ENCODE measurements around the gene CYP19A1.
A peak's percentile ranks its signal among the peaks of the same experiment; 100 is the strongest.

The CYP19A1 gene

DNA sequence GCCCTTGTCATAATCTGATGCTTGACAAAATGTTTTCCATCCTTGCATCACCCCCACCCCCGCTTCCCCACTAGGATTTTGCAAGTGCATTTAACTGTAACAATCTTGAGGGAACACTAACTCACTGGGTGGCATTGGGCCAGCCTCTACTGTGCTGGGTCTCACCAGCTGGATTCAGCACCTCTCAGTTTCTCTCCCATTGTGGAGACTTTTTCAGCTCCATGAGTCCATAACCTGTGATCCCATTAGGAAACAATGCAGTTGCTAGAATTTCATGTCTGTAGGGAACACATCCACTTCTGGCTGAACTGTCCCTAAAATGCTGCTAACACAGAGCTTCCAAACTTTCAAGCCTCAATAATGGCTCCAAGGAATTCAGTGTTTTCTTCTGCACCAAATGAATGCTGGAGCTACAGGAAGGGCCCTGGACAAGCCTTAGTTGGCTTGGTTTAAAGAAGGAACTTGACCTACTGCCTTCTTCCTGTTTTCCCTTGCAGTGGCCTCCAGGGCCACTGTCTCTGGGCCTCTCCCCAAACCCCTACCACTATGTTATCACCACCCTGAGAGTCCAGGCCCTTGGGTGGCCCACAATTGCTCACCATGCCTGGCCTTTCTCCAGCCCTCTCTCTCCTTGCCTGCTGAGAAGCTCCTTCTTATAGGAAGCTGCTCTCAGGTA, 15.6 kb downstream of the CYP19A1 start:
- DNase-seq, result peak; percentile 90

DNA sequence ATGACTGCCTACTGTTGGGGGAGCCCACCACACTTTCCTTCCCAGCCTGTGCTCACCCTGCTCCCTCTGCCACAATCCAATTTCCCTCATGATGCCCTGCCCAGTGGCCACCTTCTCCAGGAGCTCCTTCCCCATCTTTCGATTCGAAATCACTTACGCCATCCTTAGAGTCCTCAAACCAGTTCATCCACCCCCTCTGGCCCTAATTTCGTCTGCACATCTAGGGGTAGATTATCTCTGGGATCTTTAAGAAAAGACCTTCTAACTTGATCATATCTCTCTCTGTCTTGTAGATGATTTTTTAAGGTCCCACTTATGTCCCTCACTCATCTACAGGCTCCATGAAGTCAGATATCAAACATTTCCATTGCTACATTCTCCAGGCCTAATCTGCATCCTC, 17.1 kb downstream of the CYP19A1 start:
- DNase-seq, result no peak

DNA sequence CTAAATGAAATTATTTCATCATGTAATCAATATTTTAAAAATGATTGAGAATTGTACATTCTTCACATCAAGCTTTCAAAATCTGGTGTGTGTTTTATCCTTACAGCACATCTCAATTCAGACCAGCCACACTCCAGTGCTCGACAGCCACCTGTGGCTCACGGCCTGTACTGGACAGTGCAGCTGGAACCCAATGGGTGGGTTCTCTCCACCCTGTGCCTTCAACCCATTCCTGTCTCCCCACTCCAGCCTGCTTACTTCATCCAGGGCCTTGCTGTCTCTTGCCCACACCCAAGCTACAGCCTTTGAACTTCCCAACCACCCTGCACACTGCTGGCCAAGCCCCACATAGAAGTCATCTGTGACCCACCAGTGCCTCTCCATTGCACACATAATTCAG, 17.6 kb downstream of the CYP19A1 start:
- no peak for DNase-seq

DNA sequence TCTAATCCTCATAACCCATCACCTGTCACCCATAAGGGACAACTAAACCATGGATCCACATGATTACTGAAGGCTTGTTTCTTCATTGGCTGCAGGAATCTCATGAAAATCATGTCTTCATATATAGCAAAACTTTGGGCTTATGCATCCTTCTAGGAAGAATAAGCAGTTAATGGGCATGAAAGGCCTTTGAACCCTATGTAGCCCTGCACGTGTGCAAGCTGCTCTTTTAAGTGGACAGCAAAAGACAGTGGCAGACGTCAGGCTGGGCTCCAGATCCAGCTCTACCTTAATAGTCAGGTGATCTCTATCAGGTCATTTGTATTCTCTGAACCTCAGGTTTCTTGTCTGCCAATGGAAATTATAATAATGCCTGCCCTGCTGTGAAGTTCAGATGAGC, 18.9 kb downstream of the CYP19A1 start:
- DNase-seq, result no peak

DNA sequence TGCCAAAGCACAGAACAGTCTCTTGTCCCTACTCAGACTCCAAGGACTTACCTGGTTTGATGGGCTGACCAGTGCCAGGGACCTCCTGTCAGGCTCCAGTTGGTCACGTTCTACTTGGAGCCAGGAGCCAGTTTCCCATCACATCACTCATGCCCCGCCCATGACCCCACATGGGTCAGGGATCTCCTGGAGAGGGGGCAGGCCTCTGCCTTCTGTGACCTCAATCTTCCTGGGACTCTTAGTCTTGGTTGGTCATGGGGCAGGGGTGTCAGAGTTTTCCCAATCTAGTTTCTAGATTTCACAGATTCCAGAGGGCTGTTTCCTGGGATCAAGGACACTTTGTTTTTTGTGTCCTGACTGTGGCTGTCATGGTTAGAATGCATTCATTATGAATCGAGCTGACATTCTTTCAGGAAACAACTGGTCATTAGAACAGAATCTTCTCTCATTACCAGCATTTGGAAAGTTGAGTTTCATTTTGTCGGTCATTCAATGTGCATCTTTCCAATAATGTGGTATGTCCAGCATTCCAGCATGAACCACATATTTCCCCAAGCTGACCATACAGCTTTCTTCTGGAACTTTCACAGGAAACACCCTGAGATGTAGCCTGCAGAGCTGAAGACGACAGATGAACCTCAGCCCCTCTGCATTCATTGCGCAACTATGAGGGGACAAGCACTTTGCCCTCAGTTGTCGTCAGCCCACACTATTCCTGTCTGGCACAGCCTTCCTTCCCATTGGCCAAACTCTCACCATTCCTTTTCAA, 19.8 kb downstream of the CYP19A1 start:
- DNase-seq, result no peak

DNA sequence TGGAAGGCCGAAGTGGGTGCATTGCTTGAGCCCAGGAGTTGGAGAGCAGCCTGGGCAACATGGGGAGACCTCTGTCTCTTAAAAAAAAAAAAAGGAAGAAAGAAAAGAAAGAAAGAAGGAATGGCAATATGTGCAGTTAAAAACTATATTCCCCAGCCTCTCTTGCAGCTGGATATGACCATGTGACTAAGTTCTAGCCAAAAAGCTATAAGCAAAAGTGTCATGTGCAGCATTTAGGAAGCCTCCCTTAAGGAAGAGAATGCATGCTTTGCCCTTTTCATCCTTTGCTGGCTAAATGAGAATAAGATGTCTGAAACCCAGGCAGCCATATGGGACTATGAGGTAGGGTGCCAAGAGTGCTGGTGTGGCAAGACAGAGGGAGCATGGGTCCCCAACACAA, 21.8 kb downstream of the CYP19A1 start:
- DNase-seq, result no peak

DNA sequence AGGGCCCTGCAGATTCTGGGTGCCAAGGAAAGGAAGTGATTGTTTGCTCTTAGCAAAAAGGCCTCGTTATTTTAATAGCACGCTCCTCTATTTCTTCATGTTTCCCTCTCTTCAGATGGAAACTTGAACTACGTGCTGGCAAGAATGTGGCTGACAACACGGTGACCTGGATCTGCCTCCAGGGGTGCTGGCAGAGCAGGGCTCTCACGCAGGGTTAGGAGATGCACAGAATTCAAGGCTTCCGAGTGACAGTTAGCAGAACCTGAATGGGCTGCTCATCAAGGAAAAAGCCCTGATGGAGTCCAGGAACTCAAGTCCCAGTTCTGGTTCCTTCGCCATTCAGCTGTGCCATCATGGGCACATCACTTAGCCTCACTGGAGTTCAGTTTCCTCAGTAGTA, 22.7 kb downstream of the CYP19A1 start:
- no peak for DNase-seq

DNA sequence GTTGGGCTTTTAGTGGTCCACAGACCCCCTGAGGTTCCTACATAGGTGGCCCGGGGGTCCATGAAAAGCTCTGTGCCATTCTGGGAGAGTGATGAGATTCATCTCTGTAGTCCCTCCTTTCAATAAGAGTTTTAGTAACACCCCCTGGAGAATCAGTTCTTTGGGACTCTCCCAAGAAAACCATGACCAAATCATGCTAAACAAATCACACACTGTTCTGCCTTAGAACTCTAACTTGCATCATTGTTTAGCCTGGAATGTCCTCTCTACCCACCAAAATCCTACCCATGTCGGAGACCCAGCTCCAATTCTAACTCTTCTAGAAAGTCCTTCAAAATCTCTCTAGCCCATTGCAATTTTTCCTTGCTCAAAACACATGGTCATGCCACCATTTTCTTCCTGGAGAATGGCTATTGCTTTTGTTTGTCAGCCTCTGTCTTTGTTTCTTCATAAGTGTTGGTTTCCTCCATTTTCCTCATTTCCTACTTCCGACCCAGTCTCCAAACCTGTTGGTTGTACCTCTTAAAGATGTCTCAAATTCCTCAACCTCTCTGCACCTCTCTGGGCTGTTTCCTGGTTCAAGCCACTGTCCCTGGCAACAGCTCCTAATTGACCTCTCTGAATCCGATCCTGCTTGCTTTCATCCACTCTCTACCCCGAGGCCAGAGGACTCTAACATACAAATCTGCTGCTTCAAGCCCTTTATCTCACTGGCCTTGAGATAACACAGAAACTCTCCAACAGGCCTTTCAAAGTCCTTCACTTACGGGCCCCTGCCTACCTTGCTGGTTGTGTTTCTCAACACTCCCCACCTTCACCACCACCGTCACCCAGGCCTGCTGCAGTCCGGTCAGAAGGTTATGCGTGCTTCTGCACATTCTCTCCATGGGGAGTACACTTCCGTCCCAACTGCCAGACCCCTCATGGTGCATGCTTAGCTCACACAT, 23.7 kb downstream of the CYP19A1 start:
- no peak for DNase-seq

DNA sequence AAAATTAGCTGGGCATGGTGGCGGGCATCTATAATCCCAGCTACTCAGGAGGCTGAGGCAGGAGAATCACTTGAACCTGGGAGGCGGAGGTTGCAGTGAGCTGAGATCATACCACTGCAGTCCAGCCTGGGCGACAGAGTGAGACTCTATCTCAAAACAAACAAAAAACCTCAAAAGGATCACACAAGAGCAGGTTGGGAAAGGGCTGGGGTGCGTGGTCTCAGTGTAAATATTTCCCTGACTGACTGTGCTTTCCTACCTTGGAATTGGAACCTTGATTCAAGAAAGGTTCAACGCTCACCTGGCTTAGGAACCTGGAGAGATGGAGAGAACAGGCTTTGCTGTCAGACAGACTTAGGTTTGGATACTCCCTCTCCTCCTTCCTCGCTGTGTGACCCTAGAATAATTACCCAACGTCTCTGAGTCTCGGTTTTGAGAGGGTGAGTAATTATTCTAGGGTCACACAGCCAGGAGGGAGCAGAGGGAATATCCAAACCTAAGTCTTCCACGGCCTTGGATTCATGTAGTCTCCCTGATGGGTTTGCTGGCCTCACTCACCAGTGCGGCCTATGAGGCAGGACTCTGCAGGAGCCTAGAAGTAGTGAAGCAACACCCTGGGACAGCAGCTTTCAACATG, 24.6 kb downstream of the CYP19A1 start:
- DNase-seq, result no peak

DNA sequence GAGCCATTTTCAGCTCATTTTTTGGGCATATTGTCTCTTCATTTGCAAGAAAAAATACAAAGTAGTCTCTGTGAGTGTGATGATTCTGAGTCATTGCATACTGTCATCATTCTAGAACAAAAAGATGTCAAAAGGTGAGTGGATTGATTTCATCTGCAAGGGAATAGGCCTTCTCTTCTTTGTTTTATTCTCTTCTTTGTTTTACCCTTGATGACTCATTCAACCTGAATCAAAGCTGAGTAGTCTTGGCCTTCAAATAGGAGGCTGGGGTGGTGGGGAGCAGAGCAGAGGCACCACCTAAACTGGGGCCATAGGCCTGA, 25.4 kb downstream of the CYP19A1 start:
- DNase-seq, result no peak

DNA sequence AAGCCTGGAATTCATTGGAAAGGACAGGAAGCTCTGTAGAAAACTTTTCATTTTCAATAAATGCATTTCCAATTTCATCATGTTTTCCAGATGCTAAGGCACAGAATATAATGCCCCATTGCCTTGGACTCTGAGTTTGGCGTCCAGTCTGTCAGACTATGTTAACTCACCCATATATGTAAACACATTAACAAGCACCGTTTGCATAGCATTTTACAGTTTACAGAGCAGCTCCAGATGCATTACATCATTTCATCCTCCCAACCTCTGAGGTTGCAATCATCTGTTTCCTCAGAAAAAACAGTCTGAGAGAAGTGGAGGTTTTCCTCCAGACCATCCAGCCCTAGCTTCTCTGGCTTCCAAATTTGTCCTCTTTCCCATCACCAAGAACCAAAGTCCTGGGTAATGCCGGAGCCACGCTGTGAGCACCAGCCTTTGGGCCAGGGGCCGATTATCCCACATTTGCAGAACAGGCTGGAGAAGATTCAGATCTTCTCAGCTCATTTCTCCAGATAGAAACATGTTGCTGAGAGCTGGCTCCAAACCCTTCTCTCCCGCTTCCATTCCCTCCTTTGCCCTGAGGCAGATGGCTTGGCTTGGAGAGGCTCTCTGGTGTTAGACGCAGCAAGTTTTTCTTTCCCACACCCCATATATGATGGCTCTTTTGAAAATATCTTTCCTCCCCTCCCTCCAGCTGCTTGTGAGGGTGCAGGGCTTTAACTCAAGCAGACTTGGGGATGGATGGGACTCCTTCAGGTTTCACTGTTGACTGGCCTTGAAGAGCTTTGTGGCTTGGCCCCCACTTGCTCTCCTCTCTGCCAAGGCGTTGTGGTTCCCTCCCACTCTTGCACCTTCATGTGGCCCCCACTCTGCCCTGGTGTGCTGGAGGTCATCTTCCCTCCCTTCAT, 26.0 kb downstream of the CYP19A1 start:
- DNase-seq, result no peak

DNA sequence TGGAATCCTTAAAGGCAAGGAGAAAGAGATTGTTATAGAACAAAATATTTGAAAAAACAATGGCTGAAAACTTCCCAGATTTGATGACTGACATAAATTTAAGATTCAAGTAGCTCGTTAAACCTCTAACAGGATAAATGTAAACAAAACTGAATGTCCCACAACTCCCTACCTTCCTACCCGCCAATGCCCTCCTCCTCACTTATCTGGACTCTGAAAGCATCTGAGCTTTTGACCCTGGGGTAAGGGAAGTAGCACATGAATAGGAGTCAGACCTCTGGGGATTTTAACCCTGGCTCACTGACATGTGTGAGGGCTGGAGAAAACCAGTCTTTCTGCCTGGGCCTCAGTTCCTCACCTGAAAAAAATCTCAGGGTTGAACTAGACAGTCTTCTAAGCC, 26.9 kb downstream of the CYP19A1 start:
- DNase-seq, result no peak

DNA sequence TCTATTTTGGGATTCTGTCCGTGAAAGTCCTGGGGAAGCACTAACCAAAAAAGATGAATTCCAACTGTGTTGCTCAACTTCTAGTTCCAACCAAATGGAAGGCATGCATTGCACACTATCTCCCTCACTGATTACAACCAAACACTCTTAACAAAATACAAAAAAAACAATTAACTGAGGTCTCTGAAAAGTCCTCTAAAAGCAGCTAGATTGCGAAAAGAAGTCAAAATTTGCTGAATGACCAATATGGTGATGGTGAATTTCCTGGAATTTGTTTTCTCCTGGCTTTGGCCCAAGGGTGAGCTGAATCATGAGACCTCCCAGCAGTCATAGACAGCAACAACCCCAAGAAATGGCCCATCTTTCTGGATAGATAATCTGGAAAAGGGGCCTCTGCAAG, 28.3 kb downstream of the CYP19A1 start:
- peak; percentile 28 for DNase-seq

DNA sequence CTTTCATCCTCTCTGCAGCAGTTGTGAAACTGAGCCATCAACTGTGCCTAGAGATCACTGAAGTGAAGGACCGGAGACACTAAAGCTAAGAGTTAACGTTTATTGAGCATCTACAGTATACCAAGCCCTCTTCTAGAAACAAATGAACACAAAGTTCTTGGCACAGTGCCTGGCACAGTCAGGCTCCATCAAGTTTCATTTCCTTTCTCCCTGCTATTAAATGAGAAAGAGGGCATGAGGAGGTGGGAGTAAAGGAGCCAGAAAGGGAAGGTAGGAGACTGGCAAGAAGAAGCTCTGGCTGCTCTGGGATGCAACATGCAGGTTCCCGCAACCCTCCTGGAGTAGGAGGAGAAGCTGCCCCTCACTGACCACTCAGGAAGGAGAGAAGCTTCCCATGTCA, 30.6 kb downstream of the CYP19A1 start:
- DNase-seq, result peak; percentile 47

DNA sequence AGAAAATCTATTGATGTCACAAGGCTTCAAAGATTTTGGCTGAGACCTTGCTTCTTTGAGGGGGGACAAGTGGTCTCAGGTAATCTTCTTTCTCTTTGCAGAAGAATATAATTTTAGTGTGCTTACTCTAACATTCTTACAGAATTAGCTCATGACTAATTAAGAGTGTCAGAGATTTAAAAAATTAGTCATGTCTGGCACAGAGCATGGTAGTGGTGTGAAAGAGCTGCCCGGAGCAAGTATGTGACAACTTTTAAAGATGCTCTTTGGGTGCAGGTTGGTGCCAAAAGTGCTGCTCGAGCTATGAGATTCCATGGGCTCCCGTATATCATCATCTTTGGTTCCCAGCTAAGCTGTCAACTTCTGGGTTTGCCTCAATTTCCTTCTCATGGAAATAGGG, 31.1 kb downstream of the CYP19A1 start:
- no peak for DNase-seq

DNA sequence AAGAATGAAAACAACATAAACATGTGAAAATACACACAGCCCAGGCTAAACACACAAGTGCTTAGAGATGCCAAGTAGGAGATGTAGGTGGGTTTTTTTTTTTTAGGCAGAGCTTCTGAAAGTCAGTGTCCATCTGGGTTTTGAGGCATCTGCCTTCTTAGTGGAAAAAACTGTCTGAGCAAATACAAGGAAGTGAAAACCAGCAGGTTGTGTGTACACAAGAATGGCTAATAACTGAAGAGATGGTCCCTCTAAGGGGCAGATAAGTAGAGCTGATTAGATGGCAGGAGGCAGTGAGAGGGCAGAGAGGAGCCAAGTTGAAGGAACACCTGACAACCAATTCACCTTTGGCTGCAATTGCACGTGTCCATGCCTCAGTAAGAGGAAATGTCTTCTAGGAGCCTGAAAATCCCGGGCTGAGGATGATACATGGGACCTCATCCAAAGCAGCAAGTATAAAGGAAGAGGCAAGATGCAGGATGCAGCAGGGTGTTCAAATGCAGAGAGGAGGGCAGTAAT, 34.9 kb downstream of the CYP19A1 start:
- DNase-seq, result no peak

DNA sequence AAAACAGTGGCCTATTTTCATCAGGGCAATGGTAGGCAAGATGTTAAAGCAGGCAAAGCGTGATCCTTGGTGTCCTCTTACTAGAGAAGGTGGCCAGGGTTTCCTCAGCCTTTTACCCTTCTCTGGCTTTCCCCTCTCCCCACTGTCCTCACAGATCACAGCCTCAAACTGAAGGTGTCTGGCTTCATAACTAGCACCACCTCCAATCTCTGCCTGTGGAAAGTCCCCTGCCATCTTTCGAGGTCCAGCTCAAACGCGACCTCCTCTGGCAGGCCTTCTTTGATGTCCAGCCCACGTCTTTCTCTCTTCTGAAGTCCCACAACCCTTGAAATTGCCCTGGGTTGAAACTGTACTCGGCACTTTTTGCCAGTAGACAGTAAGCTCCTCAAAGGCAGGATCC, 35.9 kb downstream of the CYP19A1 start:
- no peak for DNase-seq

DNA sequence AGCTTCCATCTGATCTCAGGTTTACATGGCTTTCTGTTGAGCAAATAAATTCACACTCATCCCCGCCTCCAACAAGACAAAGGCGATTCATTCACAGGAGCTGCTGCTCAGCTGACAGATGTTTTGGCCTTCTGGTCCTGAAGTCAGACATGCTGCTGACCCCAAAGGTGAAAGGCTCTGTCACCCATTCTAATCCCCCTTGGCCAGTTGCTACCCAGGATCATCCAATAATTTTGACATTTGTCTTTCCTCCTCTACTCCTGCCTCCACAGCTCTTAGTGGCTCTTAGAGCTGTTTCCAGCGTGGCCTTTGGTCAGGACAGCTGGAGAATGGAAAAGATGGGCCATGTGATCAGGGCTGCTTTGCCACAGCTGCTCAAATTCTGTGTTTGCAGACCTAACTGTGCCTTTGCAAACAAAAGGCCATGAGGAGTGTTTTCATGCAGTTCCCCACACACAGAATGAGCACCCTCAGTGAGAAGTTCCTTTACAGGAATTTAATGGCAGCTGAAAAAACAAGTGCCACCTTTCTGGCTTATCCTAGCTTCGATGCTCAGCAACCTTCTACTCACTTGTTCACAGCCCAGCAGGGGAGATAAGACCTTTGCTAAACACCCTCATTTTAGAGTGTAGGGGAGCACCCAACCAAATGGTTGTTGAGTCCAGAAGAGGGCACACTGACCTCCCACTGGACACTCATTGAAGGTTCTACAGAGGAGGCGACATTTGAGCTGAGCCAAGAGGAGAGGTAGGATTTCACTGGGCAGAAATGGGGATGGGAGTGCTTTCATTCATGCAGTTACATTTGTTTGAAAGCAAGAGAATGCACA, 39.0 kb downstream of the CYP19A1 start:
- DNase-seq, result no peak

DNA sequence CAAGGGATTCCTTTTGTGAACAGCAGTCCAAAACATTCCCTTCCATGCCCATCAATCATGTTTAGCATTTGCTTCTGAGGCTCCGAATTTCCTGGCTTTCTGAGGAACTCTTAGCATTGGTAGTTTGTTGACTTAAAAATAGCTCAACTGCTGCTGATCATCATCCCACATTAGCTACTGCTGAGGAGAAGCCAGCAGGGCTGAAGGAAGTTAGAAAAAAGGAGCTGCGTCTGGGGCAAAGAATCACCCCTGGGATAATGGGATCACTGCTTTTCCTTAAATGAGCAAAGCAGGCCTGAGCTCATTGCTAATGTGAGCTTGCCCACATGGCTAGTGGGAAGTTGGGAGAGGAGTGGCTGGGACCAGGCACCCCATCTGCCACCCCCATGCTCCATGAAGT, 39.8 kb downstream of the CYP19A1 start:
- no peak for DNase-seq

DNA sequence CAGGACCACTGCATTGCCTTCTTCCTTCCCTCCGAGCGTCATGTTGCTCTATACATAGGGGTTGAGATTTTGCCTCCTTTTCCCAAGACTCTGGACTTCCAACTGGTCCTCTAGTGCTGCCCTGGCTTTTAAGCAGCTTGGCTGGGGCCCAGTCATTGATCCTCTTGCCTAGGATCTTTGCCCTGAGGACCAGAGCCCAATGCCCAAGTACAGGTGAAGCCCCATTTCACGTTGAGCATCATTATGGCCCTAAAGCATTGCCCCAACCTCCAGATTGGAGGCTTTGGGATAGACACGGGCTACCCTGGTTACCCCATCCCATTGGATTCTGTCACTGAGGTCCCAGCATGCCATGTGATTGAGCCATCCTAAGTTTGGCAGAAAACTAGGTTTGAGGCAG, 47.7 kb downstream of the CYP19A1 start:
- DNase-seq, result no peak

DNA sequence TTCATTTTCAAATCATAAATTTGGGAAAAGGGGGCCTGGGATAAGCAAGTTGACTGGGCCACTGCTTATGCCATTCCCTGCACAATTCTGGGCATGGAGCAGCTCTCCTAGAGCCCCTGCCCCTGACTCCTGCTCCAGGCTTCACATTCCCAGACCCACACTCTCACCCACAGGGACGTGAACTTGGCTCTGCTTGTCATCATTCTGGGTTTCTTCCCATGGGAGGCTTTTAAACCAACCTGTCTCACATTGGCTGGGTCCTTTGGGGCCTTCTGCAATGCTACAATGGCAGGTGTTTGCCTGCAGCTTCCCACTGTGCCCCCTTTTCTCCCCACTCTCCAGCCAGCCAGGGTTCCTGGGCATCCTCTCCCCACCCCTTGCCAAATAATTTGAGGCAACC, 49.1 kb downstream of the CYP19A1 start:
- no peak for DNase-seq

All from suppressor macrophage treated with lipopolysaccharide for 4 hours (primary cell).